ENCODE measurements around the gene SGMS1.

SGMS1 gene

DNA sequence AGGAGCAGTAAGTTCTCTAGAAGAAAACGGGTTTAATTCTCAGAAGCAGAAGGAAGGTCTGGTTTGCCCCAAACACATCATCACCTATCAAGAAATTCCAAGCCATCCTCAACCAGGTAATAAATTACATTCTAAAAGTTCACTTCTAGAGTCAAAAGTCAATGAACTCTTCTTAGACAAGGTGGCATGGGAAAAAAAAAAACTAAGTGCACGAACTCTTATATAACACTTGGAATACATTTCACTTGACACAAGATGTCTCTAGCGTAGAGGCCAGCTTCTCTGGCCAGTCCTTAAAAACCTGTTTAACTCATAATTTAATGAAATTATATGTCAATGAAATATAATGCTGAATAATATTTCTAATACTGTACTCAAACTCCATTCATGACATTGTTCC lies 200.3 kb downstream of the SGMS1 start:
- no peak for TF ChIP-seq SUZ12 (IDR thresholded peaks at IDR 0.05; ENCODE audit: extremely low read depth, insufficient read depth, insufficient read length)
- TF ChIP-seq ZNF274 (IDR thresholded peaks at IDR 0.05; ENCODE audit: low read depth, low read length) = no peak
- no peak for TF ChIP-seq YY1 (IDR thresholded peaks at IDR 0.05; ENCODE audit: insufficient read depth, insufficient read length)
- Histone ChIP-seq H3K4me1 (ENCODE audit: insufficient read depth, insufficient read length) (no peaks in the 10 kb centered on the region), H3K9ac (ENCODE audit: insufficient read length, low read depth) (no peak overlapping the region)

DNA sequence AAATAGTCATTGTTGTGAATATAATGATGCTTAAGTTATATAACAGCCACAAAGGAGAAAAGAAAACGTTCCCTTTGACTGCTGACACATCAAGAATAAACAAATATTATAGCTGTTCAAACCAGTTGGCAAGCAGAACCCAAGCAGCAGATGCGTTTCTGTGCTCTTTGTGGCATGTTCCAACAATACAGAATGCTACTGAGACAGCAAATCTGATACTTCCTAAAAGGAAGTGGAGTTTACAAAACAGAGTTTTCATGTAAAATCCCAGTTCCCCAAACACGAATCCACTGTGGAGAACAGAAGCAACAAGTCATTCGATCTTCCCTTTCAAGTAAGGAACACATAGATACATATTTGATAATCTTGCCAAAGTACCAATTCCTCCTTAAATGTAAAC lies 201.5 kb downstream of the SGMS1 start:
- Histone ChIP-seq H3K4me1 (ENCODE audit: insufficient read depth, insufficient read length) (no peaks in the 10 kb centered on the region), H3K27me3 (ENCODE audit: insufficient read depth, insufficient read length) (no peaks in the 10 kb centered on the region), H3K9ac (ENCODE audit: insufficient read length, low read depth) (no peak overlapping the region), H3K36me3 (ENCODE audit: insufficient read depth, insufficient read length, low read length) (no peaks in the 10 kb centered on the region), H3K4me3 (ENCODE audit: insufficient read length, low read depth) (no peak overlapping the region), H3K9me3 (ENCODE audit: insufficient read depth, low read length) (no peaks in the 10 kb centered on the region)
- no peak for DNase-seq (ENCODE audit: low read depth, low spot score)
- no peak for TF ChIP-seq YY1 (IDR thresholded peaks at IDR 0.05; ENCODE audit: insufficient read depth, insufficient read length)
- no peak for TF ChIP-seq SUZ12 (IDR thresholded peaks at IDR 0.05; ENCODE audit: extremely low read depth, insufficient read depth, insufficient read length)
- no peak for TF ChIP-seq ZNF274 (IDR thresholded peaks at IDR 0.05; ENCODE audit: low read depth, low read length)

More for the DNA sequence above, 200.3 kb downstream of the SGMS1 start:
- H3K9me3 ChIP-seq (ENCODE audit: insufficient read depth, low read length) = no peaks in the 10 kb centered on the region
- no peaks in the 10 kb centered on the region for H3K27me3 ChIP-seq (ENCODE audit: insufficient read depth, insufficient read length)
- DNase-seq (ENCODE audit: low read depth, low spot score) = no peak
- no peak overlapping the region for H3K4me3 ChIP-seq (ENCODE audit: insufficient read length, low read depth)
- H3K36me3 ChIP-seq (ENCODE audit: insufficient read depth, insufficient read length, low read length) = no peaks in the 10 kb centered on the region

DNA sequence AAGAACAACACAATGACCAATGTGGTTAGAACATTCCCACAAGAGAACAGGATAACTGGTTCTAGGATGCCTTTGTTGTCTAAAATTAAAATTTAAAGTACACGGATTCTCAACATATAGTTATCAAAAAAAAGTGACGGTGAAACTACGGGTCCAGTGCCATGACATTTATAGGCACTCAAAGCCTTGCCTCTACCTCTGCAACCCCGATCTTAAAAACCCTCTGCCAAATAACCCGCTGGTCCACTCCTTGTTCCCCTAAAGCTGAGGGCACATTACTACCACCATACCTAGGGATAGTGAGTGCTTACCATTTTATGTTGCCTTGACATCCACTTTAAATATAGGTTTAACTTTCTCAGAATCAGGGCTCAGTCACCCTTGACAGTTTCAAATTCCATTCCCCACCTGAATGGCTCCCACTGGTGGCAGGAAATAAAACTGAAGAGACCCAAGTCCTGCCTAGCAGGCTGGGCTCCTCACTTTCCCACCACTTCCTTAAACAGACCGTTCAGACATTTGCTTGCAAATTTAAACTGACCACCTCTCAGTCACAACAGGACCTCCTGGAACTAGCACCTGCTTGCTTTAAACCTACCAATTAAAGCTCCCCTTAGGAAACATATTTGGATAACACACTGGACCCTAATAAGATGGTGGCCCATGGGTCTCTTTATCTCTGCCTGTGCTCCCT lies 202.6 kb downstream of the SGMS1 start:
- TF ChIP-seq ZNF274 (IDR thresholded peaks at IDR 0.05; ENCODE audit: low read depth, low read length) (no peak), SUZ12 (IDR thresholded peaks at IDR 0.05; ENCODE audit: extremely low read depth, insufficient read depth, insufficient read length) (no peak), YY1 (IDR thresholded peaks at IDR 0.05; ENCODE audit: insufficient read depth, insufficient read length) (no peak)
- H3K27me3 ChIP-seq (ENCODE audit: insufficient read depth, insufficient read length) = no peaks in the 10 kb centered on the region
- DNase-seq (ENCODE audit: low read depth, low spot score) = no peak
- no peaks in the 10 kb centered on the region for H3K36me3 ChIP-seq (ENCODE audit: insufficient read depth, insufficient read length, low read length)
- H3K9ac ChIP-seq (ENCODE audit: insufficient read length, low read depth) = no peak overlapping the region
- no peak overlapping the region for H3K4me3 ChIP-seq (ENCODE audit: insufficient read length, low read depth)
- no peaks in the 10 kb centered on the region for H3K4me1 ChIP-seq (ENCODE audit: insufficient read depth, insufficient read length)
- H3K9me3 ChIP-seq (ENCODE audit: insufficient read depth, low read length) = no peaks in the 10 kb centered on the region

DNA sequence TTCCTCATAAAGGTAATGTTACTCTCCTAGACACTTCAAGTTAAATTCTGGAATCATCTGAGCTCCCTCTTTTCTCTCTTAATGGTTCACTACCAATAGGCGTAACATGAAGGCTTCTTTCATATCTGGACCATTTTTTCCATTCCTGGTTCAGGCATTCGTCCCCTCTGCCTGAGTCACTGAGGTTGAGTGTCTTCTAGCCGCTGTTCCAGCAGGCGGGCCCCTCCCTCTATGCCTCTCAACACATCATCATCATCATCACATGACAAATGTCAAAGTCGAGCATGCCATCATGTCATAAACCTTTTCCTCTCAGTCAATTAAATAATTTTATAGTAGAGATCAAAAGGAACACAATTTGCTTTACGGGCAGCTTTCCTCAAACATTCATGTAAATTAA lies 203.6 kb downstream of the SGMS1 start:
- DNase-seq (ENCODE audit: low read depth, low spot score) = no peak
- Histone ChIP-seq H3K9me3 (ENCODE audit: insufficient read depth, low read length) (no peaks in the 10 kb centered on the region), H3K9ac (ENCODE audit: insufficient read length, low read depth) (no peak overlapping the region), H3K4me3 (ENCODE audit: insufficient read length, low read depth) (no peak overlapping the region), H3K36me3 (ENCODE audit: insufficient read depth, insufficient read length, low read length) (no peaks in the 10 kb centered on the region), H3K27me3 (ENCODE audit: insufficient read depth, insufficient read length) (no peaks in the 10 kb centered on the region), H3K4me1 (ENCODE audit: insufficient read depth, insufficient read length) (no peaks in the 10 kb centered on the region)
- TF ChIP-seq SUZ12 (IDR thresholded peaks at IDR 0.05; ENCODE audit: extremely low read depth, insufficient read depth, insufficient read length) (no peak), YY1 (IDR thresholded peaks at IDR 0.05; ENCODE audit: insufficient read depth, insufficient read length) (no peak), ZNF274 (IDR thresholded peaks at IDR 0.05; ENCODE audit: low read depth, low read length) (no peak)

DNA sequence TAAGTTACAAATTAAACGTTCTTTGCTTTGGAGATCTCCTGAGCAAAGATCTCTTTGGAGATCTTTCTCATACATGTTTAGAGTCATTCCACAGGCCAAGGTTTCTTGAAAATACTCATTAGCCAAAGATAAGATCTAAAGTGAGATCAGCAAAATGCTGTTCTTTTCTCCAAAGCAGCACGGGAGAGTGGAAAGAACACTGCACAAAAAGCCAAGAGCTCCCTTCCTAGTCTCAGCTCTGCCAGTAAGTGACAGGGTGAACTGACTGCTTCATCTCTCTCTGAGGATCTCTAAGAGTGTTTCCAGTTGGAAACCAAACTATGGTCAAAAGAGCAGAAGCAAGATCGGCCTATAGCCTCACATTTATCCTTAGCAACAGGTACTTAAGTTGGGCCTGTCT lies 204.0 kb downstream of the SGMS1 start:
- no peaks in the 10 kb centered on the region for H3K4me1 ChIP-seq (ENCODE audit: insufficient read depth, insufficient read length)
- H3K9ac ChIP-seq (ENCODE audit: insufficient read length, low read depth) = no peak overlapping the region
- no peaks in the 10 kb centered on the region for H3K27me3 ChIP-seq (ENCODE audit: insufficient read depth, insufficient read length)
- TF ChIP-seq SUZ12 (IDR thresholded peaks at IDR 0.05; ENCODE audit: extremely low read depth, insufficient read depth, insufficient read length) (no peak), YY1 (IDR thresholded peaks at IDR 0.05; ENCODE audit: insufficient read depth, insufficient read length) (no peak), ZNF274 (IDR thresholded peaks at IDR 0.05; ENCODE audit: low read depth, low read length) (no peak)
- H3K36me3 ChIP-seq (ENCODE audit: insufficient read depth, insufficient read length, low read length) = no peaks in the 10 kb centered on the region
- no peaks in the 10 kb centered on the region for H3K9me3 ChIP-seq (ENCODE audit: insufficient read depth, low read length)
- DNase-seq (ENCODE audit: low read depth, low spot score) = no peak
- H3K4me3 ChIP-seq (ENCODE audit: insufficient read length, low read depth) = no peak overlapping the region

DNA sequence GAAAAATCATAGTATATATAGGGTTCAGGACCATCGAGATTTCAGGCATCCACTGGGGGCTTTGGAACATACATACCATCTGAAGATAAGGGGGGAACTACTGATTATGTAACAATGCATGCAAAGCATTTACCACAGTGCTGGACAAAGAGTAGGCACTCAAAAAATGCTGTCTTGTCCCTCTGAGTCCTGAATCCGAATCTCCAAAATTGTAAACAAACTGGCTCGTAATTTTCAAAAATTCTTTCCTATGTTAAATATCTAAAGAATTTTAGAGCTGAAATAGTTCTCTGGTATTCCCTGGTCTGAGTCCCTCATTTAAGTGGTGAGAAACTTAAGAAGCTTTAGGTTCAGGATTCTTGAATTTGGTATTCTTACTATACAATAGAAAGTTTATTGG lies 204.7 kb downstream of the SGMS1 start:
- H3K9ac ChIP-seq (ENCODE audit: insufficient read length, low read depth) = no peak overlapping the region
- TF ChIP-seq SUZ12 (IDR thresholded peaks at IDR 0.05; ENCODE audit: extremely low read depth, insufficient read depth, insufficient read length) = no peak
- no peak for TF ChIP-seq ZNF274 (IDR thresholded peaks at IDR 0.05; ENCODE audit: low read depth, low read length)
- no peak for TF ChIP-seq YY1 (IDR thresholded peaks at IDR 0.05; ENCODE audit: insufficient read depth, insufficient read length)
- DNase-seq (ENCODE audit: low read depth, low spot score) = no peak
- no peaks in the 10 kb centered on the region for H3K36me3 ChIP-seq (ENCODE audit: insufficient read depth, insufficient read length, low read length)
- H3K4me3 ChIP-seq (ENCODE audit: insufficient read length, low read depth) = no peak overlapping the region
- no peaks in the 10 kb centered on the region for H3K4me1 ChIP-seq (ENCODE audit: insufficient read depth, insufficient read length)
- H3K9me3 ChIP-seq (ENCODE audit: insufficient read depth, low read length) = no peaks in the 10 kb centered on the region
- no peaks in the 10 kb centered on the region for H3K27me3 ChIP-seq (ENCODE audit: insufficient read depth, insufficient read length)

DNA sequence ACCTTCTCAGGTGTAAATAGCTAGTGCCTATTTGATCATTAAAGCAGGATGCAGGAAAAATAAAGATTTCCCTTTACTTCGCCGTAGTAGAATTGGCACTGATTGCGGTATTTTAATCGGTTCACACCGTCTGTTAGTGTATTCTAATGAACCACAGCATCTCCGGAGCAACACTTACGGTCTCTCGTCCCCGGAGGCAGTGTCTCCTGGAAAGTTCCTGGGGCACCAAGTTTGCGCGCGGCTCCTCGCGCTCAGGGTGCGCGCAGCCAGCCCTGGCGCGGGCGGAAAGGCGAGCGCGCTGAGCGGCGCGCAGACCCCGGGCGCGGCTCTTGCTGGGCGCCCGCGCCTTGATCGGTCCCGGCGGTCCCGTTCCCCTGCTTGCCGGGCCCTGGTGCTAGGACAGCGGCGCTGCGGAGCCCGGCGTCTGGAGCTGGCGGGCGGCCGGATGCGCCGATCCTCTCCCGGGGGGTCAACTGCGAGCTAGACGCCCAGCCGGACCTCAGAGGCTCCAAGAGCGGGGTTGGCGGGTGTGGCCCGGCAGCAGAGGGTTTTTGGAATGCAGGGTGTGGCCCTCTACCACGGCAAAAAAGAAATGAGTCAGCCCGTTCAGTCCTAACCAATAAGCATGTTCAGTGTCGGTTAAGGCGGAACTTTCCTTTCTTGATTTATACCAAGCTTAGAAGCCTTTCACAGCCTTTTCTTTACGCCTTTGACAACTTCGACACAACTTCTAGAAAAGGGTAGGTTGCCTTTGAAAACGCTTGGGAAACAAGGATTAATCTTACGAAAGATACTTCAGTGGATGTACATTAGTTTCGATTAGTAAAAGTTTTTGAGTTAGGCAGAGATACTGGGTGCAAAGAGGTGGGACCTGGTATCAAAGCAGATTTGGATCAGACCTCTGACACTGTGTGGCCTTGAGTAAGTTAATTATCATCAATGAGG lies 205.6 kb downstream of the SGMS1 start:
- H3K27me3 ChIP-seq (ENCODE audit: insufficient read depth, insufficient read length) = no peaks in the 10 kb centered on the region
- no peaks in the 10 kb centered on the region for H3K9me3 ChIP-seq (ENCODE audit: insufficient read depth, low read length)
- peak overlapping the region; percentile 29 for H3K4me3 ChIP-seq (ENCODE audit: insufficient read length, low read depth)
- H3K9ac ChIP-seq (ENCODE audit: insufficient read length, low read depth) = peak overlapping the region; percentile 77
- peak; percentile 35 for DNase-seq (ENCODE audit: low read depth, low spot score)
- no peaks in the 10 kb centered on the region for H3K36me3 ChIP-seq (ENCODE audit: insufficient read depth, insufficient read length, low read length)
- no peaks in the 10 kb centered on the region for H3K4me1 ChIP-seq (ENCODE audit: insufficient read depth, insufficient read length)
- TF ChIP-seq ZNF274 (IDR thresholded peaks at IDR 0.05; ENCODE audit: low read depth, low read length) (no peak), YY1 (IDR thresholded peaks at IDR 0.05; ENCODE audit: insufficient read depth, insufficient read length) (no peak), SUZ12 (IDR thresholded peaks at IDR 0.05; ENCODE audit: extremely low read depth, insufficient read depth, insufficient read length) (no peak)

Data from NT2/D1 (cell line).